ENCODE measurements around the gene IL1RL2.

DNA sequence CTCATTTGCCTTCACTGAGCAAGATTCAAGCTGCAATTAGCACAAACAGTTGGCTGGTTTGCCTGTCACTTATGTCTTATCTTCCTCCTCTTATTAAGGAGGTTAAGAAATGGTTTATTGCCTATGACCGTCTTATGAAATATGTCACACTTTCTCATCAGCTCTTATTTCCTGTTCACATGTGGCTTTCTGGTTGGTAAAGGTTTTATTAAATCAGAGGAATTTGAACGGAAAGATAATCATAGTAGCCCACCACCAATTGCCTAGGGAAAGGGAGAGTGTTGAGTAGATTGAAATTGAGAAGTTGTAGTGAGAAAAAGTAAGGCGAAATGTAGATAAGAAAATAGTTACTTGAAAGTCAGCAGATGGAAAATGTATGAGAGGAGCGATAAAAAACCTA, 48.5 kb upstream of the IL1RL2 start:
- TF ChIP-seq, protein P1, sequence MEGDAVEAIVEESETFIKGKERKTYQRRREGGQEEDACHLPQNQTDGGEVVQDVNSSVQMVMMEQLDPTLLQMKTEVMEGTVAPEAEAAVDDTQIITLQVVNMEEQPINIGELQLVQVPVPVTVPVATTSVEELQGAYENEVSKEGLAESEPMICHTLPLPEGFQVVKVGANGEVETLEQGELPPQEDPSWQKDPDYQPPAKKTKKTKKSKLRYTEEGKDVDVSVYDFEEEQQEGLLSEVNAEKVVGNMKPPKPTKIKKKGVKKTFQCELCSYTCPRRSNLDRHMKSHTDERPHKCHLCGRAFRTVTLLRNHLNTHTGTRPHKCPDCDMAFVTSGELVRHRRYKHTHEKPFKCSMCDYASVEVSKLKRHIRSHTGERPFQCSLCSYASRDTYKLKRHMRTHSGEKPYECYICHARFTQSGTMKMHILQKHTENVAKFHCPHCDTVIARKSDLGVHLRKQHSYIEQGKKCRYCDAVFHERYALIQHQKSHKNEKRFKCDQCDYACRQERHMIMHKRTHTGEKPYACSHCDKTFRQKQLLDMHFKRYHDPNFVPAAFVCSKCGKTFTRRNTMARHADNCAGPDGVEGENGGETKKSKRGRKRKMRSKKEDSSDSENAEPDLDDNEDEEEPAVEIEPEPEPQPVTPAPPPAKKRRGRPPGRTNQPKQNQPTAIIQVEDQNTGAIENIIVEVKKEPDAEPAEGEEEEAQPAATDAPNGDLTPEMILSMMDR (IDR thresholded peaks at IDR 0.05), result no peak
- no peak for TF ChIP-seq POLR2A (IDR thresholded peaks at IDR 0.05)
- no peak for TF ChIP-seq EP300 (IDR thresholded peaks at IDR 0.05)

Data from ovary (tissue), 3 donors.